Measurements from ENCODE around the gene CAMK2G.

DNA sequence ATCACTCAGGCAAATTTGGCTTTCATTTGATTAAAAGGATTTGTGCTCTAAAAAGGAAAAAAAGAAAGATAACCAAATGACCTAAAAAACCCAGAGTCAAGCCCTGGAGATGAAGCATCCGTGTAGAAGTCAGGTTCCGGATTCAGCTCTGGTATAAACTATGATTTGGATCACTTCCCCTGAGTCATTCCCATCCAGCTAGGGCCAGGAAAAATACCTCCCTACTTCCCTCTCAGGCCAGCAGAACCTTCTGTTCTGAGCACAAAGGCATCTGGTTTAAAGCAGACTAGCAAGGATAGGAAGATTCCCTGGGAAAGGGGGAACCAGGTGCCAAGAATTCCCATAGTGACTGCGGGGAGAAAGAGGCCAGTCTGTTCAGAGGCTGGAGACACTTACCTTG, 37.3 kb downstream of the CAMK2G start:
- TF ChIP-seq, protein P1, sequence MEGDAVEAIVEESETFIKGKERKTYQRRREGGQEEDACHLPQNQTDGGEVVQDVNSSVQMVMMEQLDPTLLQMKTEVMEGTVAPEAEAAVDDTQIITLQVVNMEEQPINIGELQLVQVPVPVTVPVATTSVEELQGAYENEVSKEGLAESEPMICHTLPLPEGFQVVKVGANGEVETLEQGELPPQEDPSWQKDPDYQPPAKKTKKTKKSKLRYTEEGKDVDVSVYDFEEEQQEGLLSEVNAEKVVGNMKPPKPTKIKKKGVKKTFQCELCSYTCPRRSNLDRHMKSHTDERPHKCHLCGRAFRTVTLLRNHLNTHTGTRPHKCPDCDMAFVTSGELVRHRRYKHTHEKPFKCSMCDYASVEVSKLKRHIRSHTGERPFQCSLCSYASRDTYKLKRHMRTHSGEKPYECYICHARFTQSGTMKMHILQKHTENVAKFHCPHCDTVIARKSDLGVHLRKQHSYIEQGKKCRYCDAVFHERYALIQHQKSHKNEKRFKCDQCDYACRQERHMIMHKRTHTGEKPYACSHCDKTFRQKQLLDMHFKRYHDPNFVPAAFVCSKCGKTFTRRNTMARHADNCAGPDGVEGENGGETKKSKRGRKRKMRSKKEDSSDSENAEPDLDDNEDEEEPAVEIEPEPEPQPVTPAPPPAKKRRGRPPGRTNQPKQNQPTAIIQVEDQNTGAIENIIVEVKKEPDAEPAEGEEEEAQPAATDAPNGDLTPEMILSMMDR (conservative IDR thresholded peaks at IDR 0.05) = no peak
- no peak for TF ChIP-seq EZH2 (IDR thresholded peaks at IDR 0.05; ENCODE audit: low read depth)
